IMR-90 (cell line): ENCODE results near the gene QRFP.
A peak's percentile ranks its signal among the peaks of the same experiment; 100 is the strongest.

Experiments
- CHD1 ChIP-seq: IDR thresholded peaks from 2 replicates; pipeline ENCODE4 v1.6.1; 2012; ENCODE audit warnings: low read depth, low read length, improper control_type of control experiment
- MAFK ChIP-seq: IDR thresholded peaks from 2 replicates; pipeline ENCODE4 v1.6.1; 2012; ENCODE audit warnings: low read depth, low read length, improper control_type of control experiment
- POLR2A ChIP-seq: IDR thresholded peaks from 2 replicates; pipeline ENCODE4 v1.6.1; 2012; ENCODE audit warnings: mild to moderate bottlenecking, low read depth, low read length
- RAD21 ChIP-seq: IDR thresholded peaks from 2 replicates; pipeline ENCODE4 v1.6.1; 2012; ENCODE audit warnings: low read length, improper control_type of control experiment
- RCOR1 ChIP-seq: IDR thresholded peaks from 2 replicates; pipeline ENCODE4 v1.6.1; 2012; ENCODE audit warnings: mild to moderate bottlenecking, low read length, improper control_type of control experiment; ENCODE audit not compliant: insufficient replicate concordance
- TF ChIP-seq, protein P1 (sequence below): conservative IDR thresholded peaks from 2 replicates; pipeline ENCODE4 v1.5.1; 2012; ENCODE audit warnings: mild to moderate bottlenecking, low read depth, low read length, improper control_type of control experiment
- TF ChIP-seq, protein P2 (sequence below): fragments of 150-350 bp; IDR thresholded peaks from 2 replicates; pipeline ENCODE4 v1.6.1; 2016; ENCODE audit warnings: low read depth, mild to moderate bottlenecking, low read length, moderate library complexity, borderline replicate concordance

DNA sequence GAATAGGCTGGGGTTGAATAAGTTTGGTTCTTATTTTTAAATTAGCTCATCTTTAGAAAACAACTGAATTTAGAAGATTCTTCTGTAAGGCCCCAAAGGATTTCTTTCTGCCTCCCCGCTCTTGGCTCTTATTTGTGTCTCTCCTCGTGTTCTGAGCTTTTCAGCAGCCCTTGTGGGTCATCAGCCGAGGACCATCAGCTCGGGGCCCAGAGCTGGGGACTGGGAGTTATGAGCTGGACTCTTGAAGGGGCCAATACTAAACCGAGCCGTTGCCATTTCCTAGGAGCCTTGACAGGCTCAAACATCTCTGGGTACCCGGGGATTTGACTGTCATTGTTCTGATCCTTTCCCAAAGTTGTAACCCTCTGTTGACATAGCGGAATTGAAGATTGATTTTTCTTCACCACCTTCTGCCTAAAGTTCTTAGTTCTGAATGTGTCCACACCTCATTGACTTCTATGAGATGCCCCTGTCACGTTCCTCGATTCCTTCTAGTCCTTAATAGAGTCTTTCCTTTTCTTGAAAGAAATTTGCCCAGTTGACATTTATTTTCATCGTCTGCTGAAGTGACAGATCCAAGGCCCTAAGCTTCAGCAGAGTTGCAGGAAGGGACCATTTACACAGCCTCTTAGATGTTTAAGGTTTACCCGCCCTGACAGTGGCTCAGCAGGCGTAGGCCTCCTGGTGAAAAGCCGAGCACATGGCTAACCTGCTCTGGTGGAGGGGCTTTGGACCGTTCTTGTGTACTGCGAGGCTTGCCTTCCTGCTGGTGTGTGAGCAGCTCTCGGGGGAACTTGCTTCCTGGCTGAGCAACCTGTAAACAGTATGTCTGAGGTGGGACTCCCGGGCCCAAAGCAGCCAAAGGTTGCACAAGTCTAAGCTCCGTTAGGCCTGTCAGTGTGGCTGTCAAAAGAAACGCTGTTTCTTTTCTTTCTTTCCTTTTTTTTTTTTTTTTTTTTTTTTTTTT lies 37.6 kb downstream of the QRFP start:
- no peak for TF ChIP-seq POLR2A
- TF ChIP-seq RAD21: no peak
- TF ChIP-seq, protein P1, sequence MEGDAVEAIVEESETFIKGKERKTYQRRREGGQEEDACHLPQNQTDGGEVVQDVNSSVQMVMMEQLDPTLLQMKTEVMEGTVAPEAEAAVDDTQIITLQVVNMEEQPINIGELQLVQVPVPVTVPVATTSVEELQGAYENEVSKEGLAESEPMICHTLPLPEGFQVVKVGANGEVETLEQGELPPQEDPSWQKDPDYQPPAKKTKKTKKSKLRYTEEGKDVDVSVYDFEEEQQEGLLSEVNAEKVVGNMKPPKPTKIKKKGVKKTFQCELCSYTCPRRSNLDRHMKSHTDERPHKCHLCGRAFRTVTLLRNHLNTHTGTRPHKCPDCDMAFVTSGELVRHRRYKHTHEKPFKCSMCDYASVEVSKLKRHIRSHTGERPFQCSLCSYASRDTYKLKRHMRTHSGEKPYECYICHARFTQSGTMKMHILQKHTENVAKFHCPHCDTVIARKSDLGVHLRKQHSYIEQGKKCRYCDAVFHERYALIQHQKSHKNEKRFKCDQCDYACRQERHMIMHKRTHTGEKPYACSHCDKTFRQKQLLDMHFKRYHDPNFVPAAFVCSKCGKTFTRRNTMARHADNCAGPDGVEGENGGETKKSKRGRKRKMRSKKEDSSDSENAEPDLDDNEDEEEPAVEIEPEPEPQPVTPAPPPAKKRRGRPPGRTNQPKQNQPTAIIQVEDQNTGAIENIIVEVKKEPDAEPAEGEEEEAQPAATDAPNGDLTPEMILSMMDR: no peak
- TF ChIP-seq, protein P2, sequence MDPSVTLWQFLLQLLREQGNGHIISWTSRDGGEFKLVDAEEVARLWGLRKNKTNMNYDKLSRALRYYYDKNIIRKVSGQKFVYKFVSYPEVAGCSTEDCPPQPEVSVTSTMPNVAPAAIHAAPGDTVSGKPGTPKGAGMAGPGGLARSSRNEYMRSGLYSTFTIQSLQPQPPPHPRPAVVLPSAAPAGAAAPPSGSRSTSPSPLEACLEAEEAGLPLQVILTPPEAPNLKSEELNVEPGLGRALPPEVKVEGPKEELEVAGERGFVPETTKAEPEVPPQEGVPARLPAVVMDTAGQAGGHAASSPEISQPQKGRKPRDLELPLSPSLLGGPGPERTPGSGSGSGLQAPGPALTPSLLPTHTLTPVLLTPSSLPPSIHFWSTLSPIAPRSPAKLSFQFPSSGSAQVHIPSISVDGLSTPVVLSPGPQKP: no peak
- no peak for TF ChIP-seq RCOR1
- no peak for TF ChIP-seq CHD1
- TF ChIP-seq MAFK: peak; percentile 38; the same call in 1 of the 2 replicates
